HL-60 (cell line): Measurements from ENCODE around the gene CACFD1.

Experiments
- POLR2AphosphoS5 ChIP-seq: IDR thresholded peaks from 2 replicates; pipeline ENCODE4 v1.6.1; 2012; ENCODE audit warnings: low read depth
- REST ChIP-seq: IDR thresholded peaks from 2 replicates; pipeline ENCODE4 v1.6.1; 2012; ENCODE audit warnings: low read depth; ENCODE audit not compliant: insufficient replicate concordance
- TF ChIP-seq, protein P1 (sequence below): IDR thresholded peaks from one replicate; pipeline ENCODE4 v1.5.1; 2011; ENCODE audit warnings: low read length, control low read depth, inconsistent platforms; ENCODE audit not compliant: insufficient read depth

- TF ChIP-seq, protein P1, sequence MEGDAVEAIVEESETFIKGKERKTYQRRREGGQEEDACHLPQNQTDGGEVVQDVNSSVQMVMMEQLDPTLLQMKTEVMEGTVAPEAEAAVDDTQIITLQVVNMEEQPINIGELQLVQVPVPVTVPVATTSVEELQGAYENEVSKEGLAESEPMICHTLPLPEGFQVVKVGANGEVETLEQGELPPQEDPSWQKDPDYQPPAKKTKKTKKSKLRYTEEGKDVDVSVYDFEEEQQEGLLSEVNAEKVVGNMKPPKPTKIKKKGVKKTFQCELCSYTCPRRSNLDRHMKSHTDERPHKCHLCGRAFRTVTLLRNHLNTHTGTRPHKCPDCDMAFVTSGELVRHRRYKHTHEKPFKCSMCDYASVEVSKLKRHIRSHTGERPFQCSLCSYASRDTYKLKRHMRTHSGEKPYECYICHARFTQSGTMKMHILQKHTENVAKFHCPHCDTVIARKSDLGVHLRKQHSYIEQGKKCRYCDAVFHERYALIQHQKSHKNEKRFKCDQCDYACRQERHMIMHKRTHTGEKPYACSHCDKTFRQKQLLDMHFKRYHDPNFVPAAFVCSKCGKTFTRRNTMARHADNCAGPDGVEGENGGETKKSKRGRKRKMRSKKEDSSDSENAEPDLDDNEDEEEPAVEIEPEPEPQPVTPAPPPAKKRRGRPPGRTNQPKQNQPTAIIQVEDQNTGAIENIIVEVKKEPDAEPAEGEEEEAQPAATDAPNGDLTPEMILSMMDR, result no peak
- no peak for TF ChIP-seq POLR2AphosphoS5
- TF ChIP-seq REST, result no peak
Measured at GRCh38 chr9:133491656-133491925, 31.8 kb downstream of the CACFD1 start.
